Activated CD8-positive, alpha-beta memory T cell treated with anti-CD3 and anti-CD28 coated beads for 48 hours (primary cell): ENCODE results near the gene CLIC4.

Experiments used
- DNase-seq, 3 experiments: peaks; one replicate each; pipeline ENCODE4 v3.0.0-alpha.2; 2020; ENCODE audit warnings: low read depth in 2 of 3, low spot score in 2 of 3

CLIC4 gene

DNA sequence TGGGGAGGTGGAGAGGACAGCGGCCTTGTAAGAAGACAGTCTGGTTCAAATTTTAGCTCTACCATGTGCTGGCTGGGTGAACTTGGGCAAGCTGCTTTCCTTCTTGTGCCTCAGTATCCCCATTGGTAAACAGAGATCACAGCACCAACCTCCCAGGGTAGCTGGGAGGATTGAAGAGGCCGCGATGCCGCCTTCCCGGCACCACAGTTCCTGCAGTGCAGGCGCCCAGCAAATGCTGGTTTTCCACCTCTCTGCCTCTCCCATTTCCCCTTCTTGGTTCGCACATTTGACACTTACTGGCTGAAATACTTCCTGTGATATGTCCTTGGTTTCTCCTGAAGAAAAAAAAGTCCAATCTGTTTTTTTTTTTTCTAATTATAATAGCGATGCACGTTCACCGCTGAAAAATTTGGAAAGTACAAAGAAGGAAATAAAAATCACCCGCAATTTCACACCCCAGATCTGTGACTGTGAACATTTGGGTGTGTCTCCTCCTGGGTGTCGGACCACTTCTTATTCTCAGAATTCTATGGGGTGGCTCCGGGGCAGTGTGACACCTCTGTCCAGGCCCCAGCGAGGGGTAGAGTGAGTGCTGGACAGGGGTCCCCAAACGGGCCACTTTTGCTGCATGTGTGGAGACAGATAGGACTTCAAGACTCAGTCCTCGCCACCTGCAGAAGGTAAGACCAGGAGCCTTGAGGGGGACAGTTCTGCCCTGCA is 111.7 kb downstream of the CLIC4 start:
- DNase-seq, result no peak

DNA sequence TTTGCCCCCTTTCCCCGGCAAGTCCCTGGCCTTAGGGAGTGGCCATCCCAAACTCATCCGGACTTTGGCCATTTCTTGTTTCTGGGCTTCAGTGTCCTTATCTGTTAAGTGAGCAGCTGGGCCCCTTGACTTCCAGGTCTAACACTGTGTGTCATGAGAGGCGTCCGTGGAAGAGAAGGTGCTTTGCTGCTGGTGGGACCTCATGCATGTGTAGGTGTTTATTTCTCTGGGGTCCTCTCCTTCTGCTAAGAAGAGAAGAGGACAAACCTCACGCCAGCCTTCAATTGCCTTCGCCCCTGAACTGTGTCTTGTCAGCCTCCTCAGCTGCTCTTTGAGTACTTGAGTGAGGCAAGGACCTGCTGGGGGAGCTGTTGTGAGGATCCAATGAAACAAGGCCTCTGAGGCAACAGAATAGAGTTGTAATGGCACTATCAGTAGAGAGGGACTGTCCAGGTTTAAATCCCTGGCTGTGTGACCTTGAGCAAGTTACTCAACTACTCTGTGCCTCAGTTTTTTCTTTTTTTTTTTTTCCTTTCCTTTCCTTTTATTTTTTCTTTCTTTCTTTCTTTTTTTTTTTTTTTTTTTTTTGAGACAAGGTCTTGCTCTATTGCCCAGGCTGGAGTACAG is 112.4 kb downstream of the CLIC4 start:
- no peak for DNase-seq

DNA sequence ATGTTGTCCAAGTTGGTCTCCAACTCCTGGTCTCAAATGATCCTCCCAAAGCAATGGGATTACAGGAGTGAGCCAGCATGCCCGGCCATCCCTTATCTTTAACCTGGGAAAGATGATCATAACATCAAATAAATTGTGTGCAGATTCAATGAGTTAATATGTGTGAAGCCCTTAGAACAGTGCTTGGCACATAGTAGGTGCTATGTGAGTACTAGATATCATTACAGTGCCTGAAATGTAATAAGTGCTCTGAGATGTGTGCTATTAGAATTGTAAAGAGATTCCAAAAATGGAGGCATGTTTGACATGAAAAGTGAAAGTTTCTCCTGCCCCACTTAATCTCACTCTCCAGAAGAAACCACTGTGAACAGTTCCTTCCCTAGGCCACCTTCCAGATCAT is 113.0 kb downstream of the CLIC4 start:
- DNase-seq, result no peak

DNA sequence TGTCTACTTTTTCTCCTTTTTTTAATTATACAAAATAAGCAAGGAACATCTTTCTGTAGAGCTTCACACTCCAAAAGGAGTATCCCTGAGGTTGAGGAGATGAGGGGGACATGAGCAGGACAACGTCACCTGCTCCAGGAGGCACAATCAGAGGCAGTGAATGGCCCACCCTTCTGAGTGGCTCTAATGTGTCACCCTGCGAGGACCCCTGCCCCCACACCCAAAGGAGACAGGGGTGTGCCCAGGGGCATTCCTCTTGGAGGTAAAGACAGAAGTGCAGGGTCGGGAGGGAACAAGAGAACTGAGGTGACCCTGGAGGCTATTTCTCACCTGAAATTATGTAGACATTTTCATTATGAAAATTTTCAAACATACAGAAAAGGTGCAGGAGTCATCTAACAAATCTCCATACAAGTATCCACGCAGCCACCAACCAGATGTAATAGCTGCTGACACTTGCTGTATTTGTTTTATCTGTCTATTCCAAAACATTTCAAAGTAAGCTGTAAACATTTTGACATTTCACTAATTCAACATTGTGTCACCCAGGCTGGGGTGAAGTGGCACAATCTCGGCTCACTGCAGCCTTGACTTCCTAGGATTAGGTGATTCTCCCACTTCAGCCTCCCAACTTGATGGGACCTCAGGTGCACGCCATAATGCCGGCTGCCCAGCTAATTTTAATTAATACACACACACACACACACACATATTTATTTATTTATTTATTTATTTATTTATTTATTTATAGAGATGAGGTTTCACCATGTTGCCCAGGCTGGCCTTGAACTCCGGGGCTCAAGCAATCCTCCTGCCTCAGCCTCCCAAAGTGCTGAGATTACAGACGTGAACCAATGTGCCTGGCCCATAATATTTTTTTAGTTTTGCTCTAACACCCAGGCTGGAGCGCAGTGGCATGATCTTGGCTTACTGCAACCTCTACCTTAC is 114.1 kb downstream of the CLIC4 start:
- DNase-seq, result no peak

DNA sequence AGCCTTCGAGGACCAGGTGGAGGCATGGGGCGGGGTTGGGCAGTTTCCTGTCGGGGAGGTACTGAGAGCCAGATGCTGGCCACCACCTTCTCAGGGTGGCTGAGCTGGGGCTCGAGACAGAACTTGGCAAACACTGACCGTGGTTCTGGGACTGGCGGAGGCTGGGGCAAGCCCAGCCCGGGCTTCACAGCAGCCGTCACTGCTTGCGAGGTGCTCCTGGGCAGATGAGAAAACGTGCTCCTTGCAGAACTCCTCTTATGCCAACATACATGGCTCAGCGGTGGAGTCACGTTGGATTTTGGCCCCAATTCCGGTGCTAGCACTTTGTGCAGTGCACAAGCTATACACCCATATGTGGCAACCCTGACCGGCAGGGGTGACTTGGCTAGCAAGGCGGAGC is 115.6 kb downstream of the CLIC4 start:
- no peak for DNase-seq

DNA sequence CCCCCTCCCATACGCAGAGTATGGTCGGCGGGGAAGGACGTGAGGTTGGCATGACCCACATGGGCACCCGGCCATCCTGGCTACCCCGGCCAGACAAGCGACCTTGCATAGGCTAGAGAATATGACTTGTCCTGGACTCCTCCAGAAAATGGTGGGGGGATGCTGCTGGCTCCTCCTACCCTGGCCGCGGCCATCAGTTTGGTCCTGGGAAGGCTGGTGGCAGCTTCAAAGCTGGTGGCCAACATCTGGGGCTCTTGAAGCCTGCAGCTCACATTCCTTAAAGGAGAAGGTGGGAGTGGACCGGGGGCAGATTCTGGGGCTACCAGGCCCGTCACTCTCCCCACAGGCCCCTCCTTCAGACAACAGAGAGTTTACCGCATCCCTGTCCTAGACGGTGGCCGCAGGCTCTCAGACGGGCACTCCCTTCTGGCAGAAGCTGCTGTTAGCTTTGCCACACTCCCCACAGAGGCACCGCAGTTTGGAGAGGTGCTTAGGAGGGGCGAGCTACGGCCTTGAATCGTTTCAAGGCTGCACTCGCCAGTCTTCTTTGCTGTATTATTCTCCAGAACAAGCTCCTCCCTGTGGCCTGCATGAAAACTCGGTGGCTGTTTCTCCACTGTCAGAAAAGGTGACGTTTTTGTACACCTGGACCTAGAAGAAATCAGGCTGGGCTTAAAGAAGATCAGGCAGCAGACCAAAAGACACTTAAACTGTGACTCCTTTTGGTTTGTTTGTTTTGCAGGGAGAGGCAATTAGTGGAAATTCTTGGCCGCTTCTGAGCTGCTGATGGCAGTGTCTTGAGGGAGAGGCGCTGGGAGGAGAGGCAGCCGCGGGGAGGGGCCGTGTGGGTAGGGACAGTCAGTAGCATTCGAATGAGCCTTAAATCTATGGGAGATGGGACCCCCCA is 116.8 kb downstream of the CLIC4 start:
- DNase-seq, result no peak

DNA sequence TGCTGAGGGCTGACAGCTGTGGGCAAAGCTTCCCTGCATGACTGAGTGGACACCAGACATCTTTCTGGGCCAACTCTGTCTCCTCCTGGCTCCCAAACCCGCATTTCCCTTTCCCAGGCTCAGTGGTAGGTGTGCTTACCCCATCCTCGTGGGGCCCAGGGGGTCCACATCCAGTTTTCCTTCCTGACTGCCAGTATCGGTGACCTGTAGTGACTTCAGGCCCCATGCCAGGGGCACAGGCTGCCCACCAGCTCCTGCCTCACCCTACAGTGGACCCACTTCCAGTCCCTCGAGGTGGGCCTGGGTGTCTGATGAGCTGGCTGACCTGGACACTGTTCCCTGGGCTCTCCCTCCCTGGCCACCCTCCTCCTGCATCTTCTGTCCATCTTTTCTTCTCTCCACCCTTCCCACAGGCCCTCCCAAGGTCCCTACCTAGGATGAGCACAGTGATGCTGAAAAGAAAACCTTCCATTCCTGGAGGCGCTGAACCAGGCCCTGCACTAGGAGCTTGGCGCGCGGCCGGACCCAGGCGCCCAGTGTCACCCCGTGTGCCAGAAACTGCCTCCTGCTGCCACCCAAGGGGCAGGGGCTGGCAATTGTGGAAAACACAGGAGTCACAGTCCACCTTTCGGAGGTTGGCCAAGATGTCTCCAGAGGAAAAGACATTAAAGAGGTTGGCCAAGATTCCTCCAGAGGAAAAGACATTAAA is 117.7 kb downstream of the CLIC4 start:
- no peak for DNase-seq

DNA sequence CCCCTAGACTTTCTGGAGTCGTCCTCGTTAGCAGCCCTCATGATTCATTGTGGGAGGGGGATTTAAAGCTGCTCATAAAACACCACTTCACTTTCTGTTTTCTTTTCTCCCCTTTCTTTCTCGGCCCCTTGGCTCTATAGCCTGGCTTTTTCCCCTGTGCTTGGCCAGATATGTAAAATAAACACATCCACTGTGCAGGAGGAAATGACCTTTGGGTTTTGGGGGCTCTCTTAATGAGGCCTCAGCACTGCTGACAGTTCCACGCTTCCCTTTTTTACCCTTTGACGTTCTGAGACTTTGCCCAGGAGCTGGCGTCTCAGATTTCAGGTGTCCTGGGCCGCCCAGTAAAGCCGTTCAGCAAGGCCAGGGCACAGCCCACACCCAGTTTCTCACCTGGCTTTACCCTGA is 119.1 kb downstream of the CLIC4 start:
- DNase-seq, result no peak

DNA sequence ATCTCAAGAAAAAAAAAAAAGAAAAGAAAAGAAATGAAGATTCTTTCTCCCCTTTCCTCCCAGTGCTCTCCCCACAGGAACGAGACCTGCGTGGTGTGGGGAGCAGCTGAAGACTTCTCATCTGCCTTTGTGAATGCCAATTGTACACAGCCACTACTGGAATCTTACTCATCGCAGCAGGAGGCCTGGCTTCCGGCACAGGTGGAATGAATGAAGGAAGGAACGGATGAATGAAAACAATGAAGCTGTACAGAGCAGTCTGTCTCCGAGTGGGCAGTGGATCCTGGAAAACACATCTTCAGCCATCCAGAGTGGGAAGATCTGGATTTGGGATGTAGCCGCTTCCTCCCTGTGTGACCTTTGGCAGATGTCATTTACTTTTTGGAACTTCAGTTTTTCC is 119.9 kb downstream of the CLIC4 start:
- no peak for DNase-seq

DNA sequence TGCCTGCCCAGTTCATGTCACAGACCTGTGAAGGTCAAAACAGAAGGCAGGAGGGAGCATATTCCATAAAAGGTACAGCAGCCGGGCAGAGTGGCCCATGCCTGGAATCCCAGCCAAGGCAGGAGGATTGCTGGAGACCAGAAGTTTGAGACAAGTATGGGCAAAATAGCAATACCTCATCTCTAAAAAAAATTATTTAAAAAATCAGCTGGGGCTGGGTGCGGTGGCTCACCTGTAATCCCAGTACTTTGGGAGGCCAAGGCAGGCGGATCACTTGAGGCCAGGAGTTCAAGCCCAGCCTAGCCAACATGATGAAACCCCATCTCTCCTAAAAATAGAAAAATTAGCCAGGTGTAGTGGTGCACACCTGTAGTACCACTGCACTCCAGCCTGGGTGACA is 120.3 kb downstream of the CLIC4 start:
- no peak for DNase-seq

DNA sequence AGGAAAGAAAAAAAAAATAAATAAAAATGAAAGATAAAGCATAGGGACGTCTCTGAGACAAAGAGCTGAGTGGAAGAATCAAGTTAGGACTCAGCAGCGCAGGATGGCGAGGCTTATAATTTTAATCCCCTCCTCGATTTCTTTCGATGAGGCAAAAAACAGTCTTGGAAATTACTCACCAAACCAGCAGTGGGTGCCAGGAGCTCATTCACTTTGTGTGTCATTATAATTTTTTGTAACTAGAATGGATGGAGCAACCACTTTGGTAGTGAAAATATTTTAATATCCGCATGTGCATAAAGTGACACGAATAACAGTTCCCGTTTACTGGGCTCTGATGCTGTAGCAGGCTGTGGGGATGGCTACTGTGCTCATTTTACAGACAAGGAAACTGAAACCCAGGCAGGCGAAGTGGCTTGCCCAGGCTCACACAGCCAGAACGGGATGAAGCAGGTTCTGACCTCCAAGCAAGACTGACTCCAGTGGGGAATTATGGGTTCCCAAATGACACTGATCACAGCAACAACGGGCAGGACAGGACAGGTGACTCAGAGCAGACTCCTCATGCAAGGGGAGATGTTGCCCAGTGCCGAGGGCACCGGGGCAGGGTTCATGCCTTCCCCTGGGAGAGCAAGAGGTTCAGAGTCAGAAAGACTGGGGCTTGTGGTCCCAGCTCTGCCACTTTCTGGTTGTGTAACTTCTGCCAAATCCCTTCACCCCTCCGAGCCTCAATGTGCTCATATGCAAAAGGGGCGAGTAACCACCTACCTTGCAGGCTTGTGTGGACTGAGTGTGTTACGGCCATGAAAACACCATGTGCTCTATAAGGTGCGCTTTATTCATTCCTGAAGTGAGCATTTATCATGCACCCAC is 121.2 kb downstream of the CLIC4 start:
- no peak for DNase-seq

DNA sequence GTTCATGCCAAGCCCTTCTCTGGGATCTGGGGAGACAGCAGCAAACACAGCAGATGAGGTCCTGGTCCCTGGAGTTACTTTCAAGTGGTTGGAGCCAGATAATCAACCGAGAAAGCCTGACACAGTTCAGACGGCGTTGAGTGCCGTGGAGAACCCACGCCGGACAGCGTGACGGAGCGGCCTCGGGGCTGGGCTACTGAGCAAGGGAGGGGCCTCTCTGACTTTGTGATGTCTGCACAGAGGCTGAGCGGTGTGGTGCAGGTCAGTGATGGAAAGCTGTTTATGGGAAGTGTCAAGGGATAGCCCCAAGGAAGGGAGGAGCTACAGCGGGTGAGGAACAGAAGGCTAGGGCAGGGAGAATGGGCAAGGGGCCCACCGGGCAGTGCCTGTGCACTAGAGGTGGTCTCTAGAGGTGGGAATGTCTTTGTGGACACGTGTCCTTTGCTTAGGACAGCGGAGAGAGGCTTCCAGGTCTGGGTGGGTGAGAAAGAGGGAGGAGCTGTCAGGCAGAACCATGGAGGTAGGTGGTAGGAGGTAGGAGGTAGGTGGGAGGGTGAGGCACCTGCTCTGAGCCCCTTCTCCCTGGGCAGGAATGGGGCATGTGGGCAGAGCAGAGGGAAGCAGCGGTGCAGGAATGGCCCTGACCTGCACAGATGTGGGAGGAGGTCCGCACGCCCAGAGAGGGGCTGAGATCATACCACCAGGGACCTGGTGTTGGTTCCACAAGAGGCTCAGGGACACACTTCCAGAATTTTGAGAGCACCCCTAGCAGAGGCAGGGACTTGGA is 122.0 kb downstream of the CLIC4 start:
- no peak for DNase-seq

DNA sequence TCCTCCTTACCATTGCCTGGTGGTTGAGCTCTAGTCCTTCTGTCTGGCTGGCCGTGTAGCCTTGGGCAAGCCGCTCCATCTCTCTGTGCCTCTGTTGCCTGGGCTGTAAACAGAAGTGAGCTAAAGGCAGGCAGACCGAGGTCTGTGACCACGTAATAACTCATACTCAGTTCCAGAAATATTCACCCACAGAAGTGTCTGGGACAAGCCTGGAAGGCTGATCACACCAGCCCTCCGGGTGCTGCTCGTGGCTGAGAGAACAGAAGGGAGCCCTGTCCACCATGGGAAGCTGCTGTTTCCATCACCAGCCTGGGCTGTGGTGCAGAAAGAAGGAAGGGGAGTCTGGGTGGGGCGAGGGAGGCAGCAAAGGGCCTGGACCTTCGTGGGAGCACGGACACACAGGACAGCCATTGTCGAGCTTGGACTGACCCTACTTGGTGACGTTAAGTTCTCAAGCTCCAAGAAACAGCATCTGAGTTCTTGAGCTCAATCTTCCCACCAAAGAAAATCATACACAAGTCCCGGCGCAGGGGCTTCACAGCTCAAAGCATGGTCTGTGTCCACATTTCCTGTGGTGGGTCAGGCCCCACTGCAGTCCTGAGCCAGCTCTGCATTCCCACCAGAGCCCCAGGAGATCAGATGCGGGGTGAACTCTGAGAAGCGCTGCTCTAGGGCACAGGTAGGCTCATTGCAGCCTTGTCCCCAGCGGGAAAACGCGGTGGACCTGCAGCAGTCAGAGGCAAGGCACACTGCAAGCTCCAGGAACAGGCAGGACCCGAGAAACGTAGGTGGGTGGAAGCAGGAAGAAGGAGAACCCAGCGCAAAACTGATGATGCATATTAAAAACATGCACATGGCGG is 123.0 kb downstream of the CLIC4 start:
- no peak for DNase-seq

DNA sequence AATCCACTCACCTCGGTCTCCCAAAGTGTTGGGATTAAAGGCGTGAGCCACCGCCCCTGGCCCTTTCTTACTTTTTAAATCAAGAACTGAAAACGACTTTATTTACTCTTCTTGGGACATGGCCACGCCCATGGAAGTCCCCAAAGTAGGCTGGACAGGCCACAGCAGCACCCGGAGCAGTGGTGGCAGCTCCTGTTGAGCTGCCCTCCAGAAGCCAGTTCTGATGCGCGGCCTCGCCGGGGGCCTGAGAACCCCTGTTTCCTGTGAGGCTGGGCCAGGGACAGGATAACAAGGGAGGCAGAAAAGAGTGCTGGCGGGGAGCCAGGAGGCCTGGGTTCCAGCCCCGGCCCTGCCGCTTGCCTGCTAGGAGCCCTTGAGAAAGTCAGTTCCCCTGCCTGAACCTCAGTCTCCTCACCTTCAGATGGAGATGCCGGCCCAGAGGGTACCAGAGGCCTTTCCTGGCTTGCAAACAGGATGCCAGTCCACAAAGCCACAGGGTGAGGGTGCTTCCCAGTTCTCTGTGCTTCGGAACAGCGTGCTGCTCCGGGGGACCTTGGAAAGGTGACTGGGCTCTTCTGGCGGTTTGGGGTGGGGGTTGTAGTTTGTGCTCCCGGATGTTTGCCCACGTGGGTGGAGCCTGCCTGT is 125.4 kb downstream of the CLIC4 start:
- DNase-seq, result no peak

DNA sequence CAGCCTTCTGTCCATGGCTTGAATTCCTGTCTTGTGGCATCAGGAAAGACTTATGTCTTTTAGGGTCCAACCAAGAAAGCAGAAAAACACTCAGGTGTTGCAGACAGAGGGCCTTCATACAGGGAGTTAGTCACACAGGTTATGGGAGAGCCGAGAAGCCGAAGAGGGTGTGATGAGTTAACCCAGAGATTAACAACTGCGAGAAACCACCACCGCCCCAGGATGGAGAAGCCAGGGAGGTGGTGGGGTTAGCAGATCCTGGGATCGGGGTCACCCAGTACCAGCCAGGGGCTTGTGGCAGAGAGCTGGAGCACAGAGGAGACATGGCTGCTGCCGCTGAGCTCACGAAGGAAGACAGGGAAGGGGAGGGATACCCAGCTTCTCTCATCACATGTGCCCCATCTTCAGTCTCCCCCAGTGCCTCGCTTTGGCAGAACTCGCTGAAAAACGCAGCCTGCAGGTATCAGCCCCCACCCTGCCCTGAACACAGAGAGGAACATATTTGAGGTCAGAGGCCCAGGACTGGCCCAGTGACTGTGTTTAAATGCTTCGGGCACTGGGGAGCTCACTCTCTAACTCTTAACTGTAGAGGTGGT is 126.2 kb downstream of the CLIC4 start:
- DNase-seq, result no peak

DNA sequence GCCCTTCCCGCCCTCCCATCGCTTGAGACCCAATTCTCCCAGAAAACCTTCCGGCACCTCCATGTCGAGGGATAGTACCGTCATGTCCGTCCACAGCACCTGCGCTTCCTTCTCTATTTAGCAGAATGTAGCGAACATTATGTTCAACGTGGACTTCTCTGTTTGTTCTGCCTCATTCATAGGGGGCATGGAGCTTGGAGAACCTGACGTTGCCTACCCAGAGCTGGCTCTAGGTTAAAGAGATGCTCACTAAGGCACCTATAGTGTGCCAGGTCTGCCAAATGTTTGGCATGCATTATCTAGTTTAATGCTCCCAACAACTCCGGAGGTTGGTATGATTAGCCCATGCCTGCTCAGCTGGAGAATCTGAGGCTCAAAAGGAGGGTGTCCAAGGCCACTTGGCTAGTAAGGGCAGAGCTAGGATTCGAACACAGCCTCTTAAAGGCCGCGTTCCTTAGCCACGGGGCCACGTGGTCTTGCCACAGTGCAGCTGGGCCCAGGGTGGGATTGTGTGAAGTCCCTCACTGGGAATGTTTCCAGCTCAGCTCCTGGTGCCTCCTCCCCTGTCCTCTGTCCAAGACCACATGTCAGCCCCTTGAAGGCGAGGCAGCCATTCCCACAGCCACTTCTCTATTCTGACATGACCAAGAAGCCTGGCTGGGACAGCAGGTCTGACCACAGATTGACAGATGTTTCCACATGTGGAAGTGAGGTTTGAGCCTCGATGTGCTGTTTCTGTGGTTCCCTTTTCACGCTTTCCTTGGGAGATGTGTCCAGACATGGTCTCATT is 127.0 kb downstream of the CLIC4 start:
- no peak for DNase-seq
